Astrocyte (in vitro differentiated cells and primary cell): ENCODE results near the gene LGALS3BP. TPM values are rescaled to one million over a fixed set of nuclear protein-coding genes. Genes with fewer than 3 reads are reported as not detected.

Experiments
- DNase-seq: peaks from one replicate; pipeline ENCODE4 v3.0.0-alpha.2; 2010; ENCODE audit warnings: low read depth
- FAIRE-seq: peaks from 2 replicates; lab custom pipeline; 2011; peaks lifted over from hg19 to GRCh38; lab: Jason Lieb, UNC
- H2AFZ ChIP-seq: 2 replicates; pipeline ENCODE4 v1.6.0; 2012; ENCODE audit warnings: low read depth, low read length, inconsistent platforms
- H3K27ac ChIP-seq: 2 replicates; pipeline ENCODE4 v1.5.1; 2011; ENCODE audit warnings: low read depth, low read length, inconsistent platforms
- H3K27me3 ChIP-seq: 2 replicates; pipeline ENCODE4 v1.6.0; 2011; ENCODE audit warnings: low read length, inconsistent platforms; ENCODE audit not compliant: insufficient read depth
- H3K36me3 ChIP-seq: 2 replicates; pipeline ENCODE4 v1.5.1; 2011; ENCODE audit warnings: low read length, inconsistent platforms; ENCODE audit not compliant: insufficient read depth
- H3K4me1 ChIP-seq: 2 replicates; pipeline ENCODE4 v1.5.1; 2011; ENCODE audit warnings: low read length, inconsistent platforms; ENCODE audit not compliant: insufficient read depth
- H3K4me2 ChIP-seq: 2 replicates; pipeline ENCODE4 v1.6.0; 2012; ENCODE audit warnings: low read length, inconsistent platforms
- H3K4me3 ChIP-seq: 2 replicates; pipeline ENCODE4 v1.5.1; 2011; ENCODE audit warnings: low read depth, mild to moderate bottlenecking, low read length, inconsistent platforms; ENCODE audit not compliant: insufficient read depth
- H3K79me2 ChIP-seq: 2 replicates; pipeline ENCODE4 v1.6.0; 2012; ENCODE audit warnings: mild to moderate bottlenecking, low read length, inconsistent platforms; ENCODE audit not compliant: insufficient read depth
- H3K9ac ChIP-seq: 2 replicates; pipeline ENCODE4 v1.6.0; 2012; ENCODE audit warnings: mild to moderate bottlenecking, low read length, inconsistent platforms
- H3K9me3 ChIP-seq: 2 replicates; pipeline ENCODE4 v1.5.1; 2012; ENCODE audit warnings: low read depth, mild to moderate bottlenecking, low read length, inconsistent platforms; ENCODE audit not compliant: insufficient read depth
- H4K20me1 ChIP-seq: 2 replicates; pipeline ENCODE4 v1.6.0; 2012; ENCODE audit warnings: low read length, inconsistent platforms; ENCODE audit not compliant: insufficient read depth
- H3K27ac Mint-ChIP-seq: one replicate; pipeline ENCODE4 v1.8.0; 2021; ENCODE audit warnings: mild to moderate bottlenecking, mixed read lengths; ENCODE audit not compliant: unreplicated experiment
- H3K27me3 Mint-ChIP-seq: one replicate; pipeline ENCODE4 v1.8.0; 2021; ENCODE audit warnings: low read depth, mixed read lengths; ENCODE audit not compliant: unreplicated experiment
- H3K36me3 Mint-ChIP-seq: one replicate; pipeline ENCODE4 v1.8.0; 2021; ENCODE audit warnings: low read depth, mixed read lengths; ENCODE audit not compliant: unreplicated experiment
- H3K4me1 Mint-ChIP-seq: one replicate; pipeline ENCODE4 v1.8.0; 2021; ENCODE audit warnings: low read depth, mixed read lengths; ENCODE audit not compliant: unreplicated experiment
- H3K4me3 Mint-ChIP-seq: one replicate; pipeline ENCODE4 v1.8.0; 2021; ENCODE audit warnings: mild to moderate bottlenecking, moderate library complexity, mixed read lengths; ENCODE audit not compliant: unreplicated experiment
- H3K9me3 Mint-ChIP-seq: one replicate; pipeline ENCODE4 v1.8.0; 2021; ENCODE audit warnings: mild to moderate bottlenecking, mixed read lengths; ENCODE audit not compliant: unreplicated experiment
- EZH2 ChIP-seq: IDR thresholded peaks from 2 replicates; pipeline ENCODE4 v1.6.1; 2012; ENCODE audit warnings: mild to moderate bottlenecking, low read length, inconsistent platforms; ENCODE audit not compliant: insufficient read depth
- total RNA-seq: library from RNA; stranded (reverse); gene quantifications from 2 replicates; pipeline ENCODE4 v1.2.1, GENCODE V29; 2021
- TF ChIP-seq, protein P1 (sequence below): IDR thresholded peaks from 2 replicates; pipeline ENCODE4 v1.5.1; 2011; ENCODE audit warnings: low read depth, mild to moderate bottlenecking, inconsistent platforms, low read length, moderate library complexity; ENCODE audit not compliant: insufficient read depth

The LGALS3BP gene
- total RNA-seq, 1 donor from 2014 or later: 495 TPM

DNA sequence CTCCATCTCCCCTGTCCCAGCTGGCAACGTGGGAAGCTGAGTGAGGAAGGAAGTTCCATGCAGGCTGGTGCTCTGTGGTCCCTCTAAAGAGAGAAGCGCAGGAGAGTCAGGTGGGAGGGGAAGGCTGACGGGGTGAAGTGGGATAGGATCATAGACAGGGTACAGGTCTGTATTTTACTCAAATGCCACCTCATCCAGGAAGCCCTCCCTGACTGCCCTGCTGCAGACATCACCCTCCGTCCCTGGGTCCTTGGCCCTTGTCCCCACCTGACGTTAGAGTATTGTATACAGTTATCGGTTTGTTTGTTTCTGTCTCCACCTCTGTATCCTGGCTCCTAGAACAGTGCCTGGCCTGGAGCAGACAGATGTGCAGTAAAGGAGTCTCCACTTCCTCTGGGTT, 18.2 kb upstream of the LGALS3BP start:
- Histone ChIP-seq H3K9me3 (no peaks in the 10 kb centered on the region), H3K27ac (no peak overlapping the region), H3K4me1 (no peaks in the 10 kb centered on the region), H3K79me2 (peaks cover 57% of the 10 kb centered on the region), H2AFZ (no peak overlapping the region), H3K4me3 (no peak overlapping the region), H3K36me3 (peaks cover 3% of the 10 kb centered on the region), H3K9ac (no peak overlapping the region), H4K20me1 (peaks cover 93% of the 10 kb centered on the region), H3K4me2 (no peak overlapping the region), H3K27me3 (no peaks in the 10 kb centered on the region)
- Mint-ChIP-seq H3K27ac (no peak overlapping the region), H3K36me3 (peaks cover 18% of the 10 kb centered on the region), H3K27me3 (no peaks in the 10 kb centered on the region), H3K4me3 (no peak overlapping the region), H3K4me1 (no peaks in the 10 kb centered on the region), H3K9me3 (no peaks in the 10 kb centered on the region)
- DNase-seq: no peak
- no peak for FAIRE-seq
- TF ChIP-seq EZH2: no peak
- TF ChIP-seq, protein P1, sequence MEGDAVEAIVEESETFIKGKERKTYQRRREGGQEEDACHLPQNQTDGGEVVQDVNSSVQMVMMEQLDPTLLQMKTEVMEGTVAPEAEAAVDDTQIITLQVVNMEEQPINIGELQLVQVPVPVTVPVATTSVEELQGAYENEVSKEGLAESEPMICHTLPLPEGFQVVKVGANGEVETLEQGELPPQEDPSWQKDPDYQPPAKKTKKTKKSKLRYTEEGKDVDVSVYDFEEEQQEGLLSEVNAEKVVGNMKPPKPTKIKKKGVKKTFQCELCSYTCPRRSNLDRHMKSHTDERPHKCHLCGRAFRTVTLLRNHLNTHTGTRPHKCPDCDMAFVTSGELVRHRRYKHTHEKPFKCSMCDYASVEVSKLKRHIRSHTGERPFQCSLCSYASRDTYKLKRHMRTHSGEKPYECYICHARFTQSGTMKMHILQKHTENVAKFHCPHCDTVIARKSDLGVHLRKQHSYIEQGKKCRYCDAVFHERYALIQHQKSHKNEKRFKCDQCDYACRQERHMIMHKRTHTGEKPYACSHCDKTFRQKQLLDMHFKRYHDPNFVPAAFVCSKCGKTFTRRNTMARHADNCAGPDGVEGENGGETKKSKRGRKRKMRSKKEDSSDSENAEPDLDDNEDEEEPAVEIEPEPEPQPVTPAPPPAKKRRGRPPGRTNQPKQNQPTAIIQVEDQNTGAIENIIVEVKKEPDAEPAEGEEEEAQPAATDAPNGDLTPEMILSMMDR: no peak

DNA sequence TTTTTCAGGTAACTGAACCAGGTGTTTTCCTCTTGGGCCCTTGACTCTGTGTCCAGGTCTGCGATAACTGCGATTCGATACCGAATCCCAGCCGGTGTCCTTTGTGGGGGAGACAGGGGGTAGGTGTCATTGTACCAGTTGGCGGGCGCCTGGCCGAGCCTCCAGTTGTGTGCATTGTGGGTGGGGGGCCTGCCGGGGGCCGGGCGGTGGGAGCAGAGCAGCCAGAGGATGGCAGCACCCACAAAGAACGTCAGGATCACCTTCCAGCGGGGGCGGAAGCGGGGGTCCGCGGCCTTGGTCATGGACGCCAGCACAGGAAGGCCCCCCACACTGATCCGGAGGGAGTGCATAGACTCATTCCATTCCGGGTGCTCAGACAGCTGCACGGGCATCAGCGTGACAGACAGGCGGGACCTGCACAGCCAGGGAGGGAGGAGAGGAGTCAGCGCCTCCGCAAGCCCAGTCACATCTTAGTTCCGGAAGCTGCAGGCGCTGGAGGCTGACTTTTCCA, 17.6 kb upstream of the LGALS3BP start:
- H3K79me2 ChIP-seq: peaks cover 51% of the 10 kb centered on the region

DNA sequence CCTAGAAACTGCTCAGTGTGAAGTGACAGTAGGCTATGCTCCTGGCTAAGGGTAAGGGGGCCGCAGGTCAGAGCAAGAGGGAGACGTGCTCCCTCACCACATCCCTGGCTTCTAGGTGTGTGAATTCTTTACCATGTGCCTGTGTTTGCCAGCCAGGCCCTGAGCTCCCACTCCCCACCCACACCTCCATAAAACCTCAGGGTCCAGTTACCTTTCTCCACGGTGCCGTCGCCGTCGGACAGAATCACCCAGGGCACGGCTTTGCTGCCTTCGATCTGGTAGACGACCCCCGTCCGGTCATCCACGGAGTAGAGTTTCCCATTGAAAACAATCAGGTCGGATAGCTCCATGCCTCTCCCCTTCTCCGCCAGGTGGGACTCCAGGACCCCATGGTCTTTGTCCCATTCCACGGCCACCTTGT, 17.1 kb upstream of the LGALS3BP start:
- no peaks in the 10 kb centered on the region for H3K4me1 ChIP-seq
- H3K4me3 ChIP-seq: no peak overlapping the region
- no peak overlapping the region for H3K4me2 ChIP-seq
- Mint-ChIP-seq H3K4me3 (no peak overlapping the region), H3K9me3 (no peaks in the 10 kb centered on the region), H3K36me3 (peaks cover 13% of the 10 kb centered on the region), H3K27ac (no peak overlapping the region), H3K4me1 (no peaks in the 10 kb centered on the region), H3K27me3 (no peaks in the 10 kb centered on the region)
- no peak overlapping the region for H3K27ac ChIP-seq
- no peak for DNase-seq
- H4K20me1 ChIP-seq: peaks cover 89% of the 10 kb centered on the region
- H3K27me3 ChIP-seq: no peaks in the 10 kb centered on the region
- H3K9ac ChIP-seq: no peak overlapping the region
- H3K9me3 ChIP-seq: no peaks in the 10 kb centered on the region
- no peak overlapping the region for H2AFZ ChIP-seq
- TF ChIP-seq, protein P1: no peak
- no peak for TF ChIP-seq EZH2
- FAIRE-seq: no peak
- H3K36me3 ChIP-seq: peaks cover 10% of the 10 kb centered on the region
- peaks cover 46% of the 10 kb centered on the region for H3K79me2 ChIP-seq

More for the DNA sequence above, 17.6 kb upstream of the LGALS3BP start:
- Histone ChIP-seq H3K9ac (no peak overlapping the region), H3K4me2 (no peak overlapping the region), H3K27ac (no peak overlapping the region), H3K9me3 (no peaks in the 10 kb centered on the region), H2AFZ (no peak overlapping the region), H3K36me3 (peaks cover 9% of the 10 kb centered on the region), H3K4me1 (no peaks in the 10 kb centered on the region), H3K4me3 (no peak overlapping the region), H3K27me3 (no peaks in the 10 kb centered on the region), H4K20me1 (peaks cover 93% of the 10 kb centered on the region)
- Mint-ChIP-seq H3K27ac (no peak overlapping the region), H3K4me1 (no peaks in the 10 kb centered on the region), H3K27me3 (no peaks in the 10 kb centered on the region), H3K36me3 (peaks cover 13% of the 10 kb centered on the region), H3K4me3 (no peak overlapping the region), H3K9me3 (no peaks in the 10 kb centered on the region)
- FAIRE-seq (no peak), DNase-seq (no peak)
- TF ChIP-seq, protein P1: no peak
- TF ChIP-seq EZH2: no peak
